Measurements from ENCODE around the gene ADGRG3. TPM values are rescaled to one million over a fixed set of nuclear protein-coding genes. Genes with fewer than 3 reads are reported as not detected.

ADGRG3 gene
- total and polyA plus RNA-seq, 2 of the 13 experiments (the other 11 are each of a cell fraction or from before 2014, with no cell fraction given), result 2.7 to 11.8 TPM

GRCh38 chr16:57721356-57722209, 53.5 kb downstream of the ADGRG3 start:
- CTCF ChIA-PET (ENCODE audit: low intra/inter-chr PET ratio, low total read pairs), result interaction anchor here (2.0 to 4.4 kb wide), 3 partner anchors 72 to 130 kb away, joined by 10 to 151 read pairs (median 11); no protein-coding TSS in a partner anchor
- Histone ChIP-seq H3K79me2 (ENCODE audit: insufficient read depth, low read length) (no peaks in the 10 kb centered on the region), H2AFZ (ENCODE audit: low read length) (no peak overlapping the region), H3K4me2 (ENCODE audit: low read depth, low read length) (no peak overlapping the region), H3K4me1 (ENCODE audit: insufficient read depth, low read length) (peaks cover 29% of the 10 kb centered on the region), H3K27me3 (ENCODE audit: control insufficient read depth in 1 of 2, insufficient read depth in 2 of 2, low read length in 2 of 2) (no peaks in the 10 kb centered on the region), H3K36me3 (replicated peaks in 1 of 2; ENCODE audit: control insufficient read depth in 1 of 2, insufficient read depth in 2 of 2, low read length in 2 of 2) (no peaks in the 10 kb centered on the region), H3K9me3 (ENCODE audit: low read length) (no peaks in the 10 kb centered on the region), H3K4me3 (replicated peaks in 1 of 3; ENCODE audit: insufficient read depth in 1 of 3, low read depth in 2 of 3, low read length in 3 of 3) (no peak overlapping the region), H3K27ac (ENCODE audit: extremely low read length, insufficient read depth, low read length) (no peak overlapping the region), H4K20me1 (ENCODE audit: insufficient read depth, low read length) (no peaks in the 10 kb centered on the region), H3K9ac (ENCODE audit: insufficient read depth, low read depth, low read length) (no peak overlapping the region)
- intact Hi-C loops (cut with micrococcal nuclease; ENCODE audit: unreplicated experiment), result loop anchor here (2.0 to 5.0 kb wide), 4 partner anchors 45 to 121 kb away; no protein-coding TSS in a partner anchor
- DNase-seq (ENCODE audit: low spot score), result no peak
- ATAC-seq, result no peak
- FAIRE-seq, result no peak
- in situ Hi-C loops (cut with HindIII; ENCODE audit: extremely low pct_ligation_motif_present, low pct_unique_long_range_greater_than_20kb), result no loop called here
- 41% methylated on average over 16 of the region's 17 CpGs for WGBS (ENCODE audit: low lambda C conversion rate)
- POLR2A ChIA-PET, result no interaction called here
- BruUV-seq (replicated peaks), result no TSS peak
- TF ChIP-seq ZNF652 (CRISPR knock-in tag; IDR thresholded peaks at IDR 0.05; ENCODE audit: borderline replicate concordance, low read depth), result no peak
- no peak for TF ChIP-seq ZNF639 (CRISPR knock-in tag; conservative IDR thresholded peaks at IDR 0.05)
- no peak for TF ChIP-seq ZBTB37 (CRISPR knock-in tag; IDR thresholded peaks at IDR 0.05)
- TF ChIP-seq THAP8 (CRISPR knock-in tag; IDR thresholded peaks at IDR 0.05; ENCODE audit: borderline replicate concordance), result no peak
- no peak for TF ChIP-seq ARNT2 (CRISPR knock-in tag; IDR thresholded peaks at IDR 0.05; ENCODE audit: low read depth)
- TF ChIP-seq ZNF275 (CRISPR knock-in tag; IDR thresholded peaks at IDR 0.05; ENCODE audit: borderline replicate concordance), result no peak
- no peak for TF ChIP-seq AKNA (CRISPR knock-in tag; IDR thresholded peaks at IDR 0.05; ENCODE audit: borderline replicate concordance)
- TF ChIP-seq ZBTB49 (CRISPR knock-in tag; IDR thresholded peaks at IDR 0.05; ENCODE audit: borderline replicate concordance), result no peak

All from HepG2 (cell line).